HG02571 (cell line): ENCODE results near the gene CDC25A.
A peak's percentile ranks its signal among the peaks of the same experiment; 100 is the strongest.
"Not testable (repeated sequence)": the region's sequence is repeated elsewhere in the genome, so short reads cannot be mapped to it uniquely, and the experiment has no call there.

Experiments
- ATAC-seq: cut with Tn5 transposase; IDR thresholded peaks from one replicate; pipeline ENCODE4 v1.9.1; 2021; ENCODE audit warnings: mild to moderate bottlenecking, moderate library complexity; ENCODE audit not compliant: unreplicated experiment

CDC25A gene

GRCh38 chr3:48188266-48189201 lies at the start of gene CDC25A:
CDC25A (minus strand) TSS chr3:48188417; CDS start chr3:48187947, 470 bp downstream.
- peak; percentile 88 for ATAC-seq

DNA sequence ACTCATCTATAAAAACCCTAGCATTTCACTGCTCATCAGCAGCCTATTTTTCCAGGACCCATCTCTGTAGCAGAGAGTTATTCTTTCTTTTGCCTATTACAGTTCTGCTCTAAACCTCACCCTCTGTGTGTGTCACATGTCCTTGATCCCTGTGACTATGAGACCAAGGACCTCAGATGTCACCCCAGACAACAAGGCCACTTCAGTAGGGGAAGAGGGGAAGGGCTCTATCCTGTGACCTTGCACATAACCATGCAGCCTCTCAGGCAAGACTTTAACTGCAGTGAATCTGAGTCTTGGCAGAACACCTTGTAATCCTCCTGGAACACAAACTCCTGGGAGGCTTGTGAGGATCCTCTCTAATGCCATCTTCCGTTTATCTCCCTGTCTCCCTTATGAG lies 48.3 kb upstream of the CDC25A start:
- no peak for ATAC-seq

GRCh38 chr3:48233542-48233941 lies 45.3 kb upstream of the CDC25A start:
- ATAC-seq = no peak

DNA sequence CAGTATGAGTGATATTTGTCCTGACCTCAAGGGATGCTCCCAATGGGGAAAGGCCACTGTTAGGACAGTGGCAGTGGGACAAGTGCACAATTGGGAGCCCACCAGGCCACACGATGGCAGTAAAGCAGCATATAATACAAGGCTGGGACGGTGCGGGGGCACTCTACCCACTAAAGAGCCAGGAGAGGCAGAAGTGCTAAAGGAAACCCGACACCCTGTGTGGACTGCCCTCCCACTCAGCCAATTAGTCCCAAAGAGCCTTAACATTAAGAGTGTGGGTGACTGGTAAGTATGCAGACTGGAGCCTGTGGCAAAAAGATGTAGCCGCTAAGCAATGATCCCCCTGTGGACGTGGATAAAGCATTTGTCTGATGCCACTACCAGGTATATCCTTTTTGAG lies 44.5 kb upstream of the CDC25A start:
- no peak for ATAC-seq

GRCh38 chr3:48232232-48232631 lies 44.0 kb upstream of the CDC25A start:
- ATAC-seq = no peak

GRCh38 chr3:48226939-48227338 lies 38.7 kb upstream of the CDC25A start:
- no peak for ATAC-seq

GRCh38 chr3:48225587-48225986 lies 37.4 kb upstream of the CDC25A start:
- ATAC-seq = no peak

DNA sequence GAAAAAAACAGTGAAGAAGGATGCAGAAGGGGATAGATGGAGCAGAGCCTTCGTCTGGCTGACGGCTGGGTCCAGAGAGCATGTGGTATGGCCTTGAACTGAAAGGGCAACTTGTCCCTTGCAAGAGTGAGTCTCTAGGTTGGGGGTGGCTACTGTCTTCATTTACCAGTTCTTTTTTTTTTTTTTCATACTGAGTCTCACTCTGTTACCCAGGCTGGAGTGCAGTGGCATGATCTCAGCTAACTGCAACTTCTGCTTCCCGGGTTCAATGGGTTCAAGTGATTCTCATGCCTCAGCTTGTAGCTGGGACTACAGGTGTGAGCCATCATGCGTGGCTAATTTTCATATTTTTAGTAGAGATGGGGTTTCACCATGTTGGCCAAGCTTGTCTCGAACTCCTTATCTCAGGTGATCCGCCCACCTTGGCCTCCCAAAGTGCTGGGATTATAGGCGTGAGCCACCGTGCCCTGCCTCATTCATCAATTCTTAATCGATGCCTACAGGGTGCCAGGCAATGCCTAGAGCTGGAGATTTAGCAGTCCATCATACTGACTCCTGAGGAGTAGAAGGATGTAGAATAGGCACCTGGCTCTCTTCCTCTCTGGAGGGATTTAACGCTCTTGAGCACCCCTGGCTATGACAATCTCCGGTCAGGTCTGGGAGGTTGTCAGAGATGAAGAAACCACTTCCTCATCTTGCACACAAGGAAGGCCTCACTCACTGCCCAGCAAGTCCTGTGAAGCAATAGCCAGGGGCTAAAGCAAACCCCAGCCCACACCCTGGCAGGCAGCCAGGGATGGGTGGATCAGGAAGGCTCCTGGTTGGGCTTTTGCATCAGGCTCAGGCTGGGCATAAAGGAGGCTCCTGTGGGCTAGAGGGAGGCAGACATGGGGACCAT lies 34.6 kb upstream of the CDC25A start, which contains the start of gene CAMP:
TSS of gene CAMP (plus strand) at position 880 of the 898 bp plus-strand sequence. CDS start at position 897, 17 bp downstream.
- no peak for ATAC-seq

- ATAC-seq = no peak
Observed at GRCh38 chr3:48220746-48221145, 32.5 kb upstream of the CDC25A start.

GRCh38 chr3:48219543-48219942 lies 31.3 kb upstream of the CDC25A start:
- no peak for ATAC-seq

DNA sequence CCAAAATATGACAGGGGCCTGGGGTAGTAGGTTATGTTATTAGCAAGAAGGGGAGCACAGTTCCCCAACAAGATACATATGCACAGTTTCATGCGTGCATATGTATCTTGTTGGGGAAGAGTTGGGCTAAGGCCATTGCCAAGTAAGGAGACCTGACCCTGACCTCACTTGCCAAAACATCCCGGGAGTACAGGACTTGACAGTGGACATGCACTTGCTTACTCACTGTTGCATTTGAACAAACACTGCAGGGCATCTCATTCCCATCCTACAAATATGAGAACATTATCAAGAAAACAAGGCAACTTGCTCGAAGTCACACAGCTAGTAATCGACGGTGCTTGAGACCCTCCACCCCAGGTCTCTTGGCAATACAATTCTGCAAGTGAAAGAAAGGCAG lies 30.3 kb upstream of the CDC25A start:
- ATAC-seq = no peak

DNA sequence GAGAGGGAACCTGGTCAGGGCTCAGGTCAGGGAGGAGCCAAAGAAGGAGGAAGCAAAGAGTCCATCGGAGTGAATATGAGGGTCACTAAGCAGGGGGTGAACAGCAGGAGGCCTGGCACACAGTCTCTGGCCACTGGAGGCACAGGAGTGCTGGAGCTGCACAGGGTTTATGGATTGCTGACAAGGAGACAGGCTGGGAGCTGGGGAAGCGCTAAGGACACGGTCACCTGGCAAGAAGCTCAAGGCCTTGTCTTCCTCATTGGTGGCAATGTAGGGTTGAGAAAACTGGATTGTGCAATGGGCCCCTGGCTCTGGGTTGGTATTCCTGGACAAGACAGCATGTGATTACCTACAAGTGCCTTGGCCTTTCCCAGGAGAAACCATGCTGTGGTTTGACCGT lies 29.2 kb upstream of the CDC25A start:
- no peak for ATAC-seq

DNA sequence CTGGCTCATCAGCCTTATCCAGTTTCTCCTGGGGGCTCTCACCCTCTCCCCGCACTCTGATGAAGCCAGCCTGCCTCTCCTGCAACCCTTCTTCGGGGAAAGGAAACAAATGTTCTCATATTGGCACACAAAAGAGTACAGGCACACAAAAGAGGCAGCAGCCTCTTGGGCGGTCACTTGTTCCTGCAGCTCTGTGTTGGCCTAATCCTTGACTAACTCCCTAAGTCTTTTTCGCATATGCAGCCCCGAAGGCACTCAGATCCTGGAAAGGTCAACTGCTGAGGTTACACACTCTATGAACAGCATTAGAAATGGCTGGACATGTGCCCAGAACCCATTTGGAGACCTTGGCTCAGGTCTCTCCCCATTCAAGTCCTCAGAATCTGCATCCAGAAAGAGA lies 27.7 kb upstream of the CDC25A start:
- ATAC-seq = no peak

DNA sequence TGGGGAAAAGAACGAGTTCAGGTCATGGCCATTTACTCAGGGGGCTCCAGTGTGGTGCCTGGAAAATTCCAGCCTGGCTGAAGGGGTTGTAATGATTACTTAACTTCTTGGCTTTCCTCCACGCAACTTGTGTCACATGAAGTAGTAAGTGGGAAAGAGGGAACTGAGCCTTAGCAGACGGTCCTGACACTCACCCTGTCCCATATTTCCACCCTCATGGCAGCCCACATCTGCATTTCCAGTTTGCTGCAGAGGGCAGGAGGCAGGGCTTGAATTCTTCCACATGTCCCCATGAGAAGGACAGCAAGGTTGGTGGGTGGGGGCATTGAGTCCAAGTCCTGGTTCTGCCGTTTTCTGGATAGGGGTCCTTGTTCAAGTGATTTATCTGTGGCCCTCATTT lies 27.2 kb upstream of the CDC25A start:
- no peak for ATAC-seq

- ATAC-seq = no peak
Observed at GRCh38 chr3:48215019-48215418, 26.8 kb upstream of the CDC25A start.

DNA sequence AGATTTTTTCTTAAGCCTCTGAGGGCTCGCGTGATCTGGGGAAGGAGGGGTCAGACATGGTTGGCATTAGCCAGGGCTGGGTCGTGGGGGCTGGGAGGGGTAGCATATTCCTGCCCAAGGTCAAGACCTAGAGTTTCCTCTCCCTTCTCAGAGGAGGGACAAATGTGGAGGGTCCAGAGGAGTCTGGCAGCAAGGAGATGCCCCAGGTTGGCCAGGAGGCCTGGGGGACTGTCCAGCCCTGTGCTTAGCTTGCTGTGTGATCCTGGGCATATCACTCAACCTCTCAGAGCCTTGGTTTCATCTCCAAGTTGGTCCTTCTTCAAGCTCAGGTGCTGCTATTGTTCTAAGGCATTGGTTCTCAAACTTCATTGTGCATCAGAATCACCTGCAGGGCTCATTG lies 26.0 kb upstream of the CDC25A start:
- ATAC-seq = no peak

- ATAC-seq = not testable (repeated sequence)
Observed at GRCh38 chr3:48211776-48212175, 23.6 kb upstream of the CDC25A start.

DNA sequence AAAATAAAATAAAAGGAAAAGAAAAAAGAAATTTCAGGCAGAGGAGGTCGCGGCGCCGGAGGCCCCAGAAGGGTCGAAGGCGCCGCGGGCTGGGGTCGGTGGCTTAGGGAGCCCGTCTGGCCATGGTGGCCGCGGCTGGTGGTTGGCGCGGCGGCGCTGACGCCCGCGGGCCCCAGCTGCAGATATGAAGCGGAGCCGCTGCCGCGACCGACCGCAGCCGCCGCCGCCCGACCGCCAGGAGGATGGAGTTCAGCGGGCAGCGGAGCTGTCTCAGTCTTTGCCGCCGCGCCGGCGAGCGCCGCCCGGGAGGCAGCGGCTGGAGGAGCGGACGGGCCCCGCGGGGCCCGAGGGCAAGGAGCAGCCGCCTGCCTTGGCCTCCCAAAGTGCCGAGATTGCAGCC lies 22.3 kb upstream of the CDC25A start:
- not testable (repeated sequence) for ATAC-seq

GRCh38 chr3:48209445-48209844 lies 21.2 kb upstream of the CDC25A start:
- ATAC-seq = no peak

DNA sequence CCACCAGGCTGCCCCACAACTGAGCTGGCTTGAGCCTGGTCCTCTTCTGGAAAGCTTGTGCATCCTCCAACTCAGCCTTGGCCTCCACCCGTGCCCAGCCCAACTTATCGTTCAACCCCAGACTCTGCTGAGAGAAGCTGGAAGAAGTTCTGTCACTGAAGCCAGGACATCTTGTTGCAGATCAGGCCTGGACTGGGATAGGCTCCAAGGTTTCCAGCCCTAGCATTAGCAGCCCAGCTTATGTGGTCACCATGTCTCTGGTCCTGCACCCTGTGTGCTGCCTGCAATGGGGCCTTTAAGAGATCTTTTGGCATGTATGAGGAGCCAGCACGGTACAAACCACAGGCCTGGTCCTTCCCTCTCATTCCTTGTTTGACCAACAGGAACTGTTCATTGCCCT lies 19.9 kb upstream of the CDC25A start:
- ATAC-seq = no peak

DNA sequence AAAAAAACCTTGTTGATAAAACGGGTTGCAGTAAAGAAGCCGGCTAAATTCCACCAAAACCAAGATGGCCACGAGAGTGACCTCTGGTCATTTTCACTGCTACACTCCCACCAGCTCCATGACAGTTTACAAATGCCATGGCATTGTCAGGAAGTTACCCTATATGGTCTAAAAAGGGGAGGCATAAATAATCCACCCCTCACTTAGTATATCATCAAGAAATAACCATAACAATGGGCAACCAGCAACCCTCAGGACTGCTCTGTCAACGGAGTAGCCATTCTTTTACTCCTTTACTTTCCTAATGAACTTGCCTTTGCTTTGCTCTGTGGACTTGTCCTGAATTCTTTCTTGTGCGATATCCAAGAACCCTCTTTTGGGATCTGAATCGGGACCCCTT lies 14.4 kb upstream of the CDC25A start:
- ATAC-seq = no peak

GRCh38 chr3:48199117-48199516 lies 10.9 kb upstream of the CDC25A start:
- no peak for ATAC-seq
